OCI-LY3 (cell line): Measurements from ENCODE around the gene TICAM1.

Source experiments
- CTCF ChIP-seq: fragments of 200-600, 300-600 bp; sonication (generic); IDR thresholded peaks from 2 replicates; pipeline ENCODE4 v1.5.1; 2014; ENCODE audit warnings: antibody characterized with exemption, low read length, low read depth
- EZH2phosphoT487 ChIP-seq: fragments of 200-600 bp; shearing (Covaris generic); IDR thresholded peaks from 2 replicates; pipeline ENCODE4 v1.6.1; 2018; ENCODE audit warnings: antibody characterized with exemption, mixed run types, low read depth

- TF ChIP-seq CTCF = no peak
- no peak for TF ChIP-seq EZH2phosphoT487
These were observed 50.7 kb downstream of the TICAM1 start for GRCh38 chr19:4780860-4781259.
